CD4-positive, alpha-beta T cell treated with Interleukin-6 at 100 ng/mL for 8 hours (primary cell): ENCODE measurements around the gene HEATR9.
"Not testable (repeated sequence)": the region's sequence is repeated elsewhere in the genome, so short reads cannot be mapped to it uniquely, and the experiment has no call there.

Source experiments
- DNase-seq: peaks from one replicate; pipeline ENCODE4 v3.0.0-alpha.2; 2020; ENCODE audit warnings: mixed read lengths, low spot score

The HEATR9 gene, protein sequence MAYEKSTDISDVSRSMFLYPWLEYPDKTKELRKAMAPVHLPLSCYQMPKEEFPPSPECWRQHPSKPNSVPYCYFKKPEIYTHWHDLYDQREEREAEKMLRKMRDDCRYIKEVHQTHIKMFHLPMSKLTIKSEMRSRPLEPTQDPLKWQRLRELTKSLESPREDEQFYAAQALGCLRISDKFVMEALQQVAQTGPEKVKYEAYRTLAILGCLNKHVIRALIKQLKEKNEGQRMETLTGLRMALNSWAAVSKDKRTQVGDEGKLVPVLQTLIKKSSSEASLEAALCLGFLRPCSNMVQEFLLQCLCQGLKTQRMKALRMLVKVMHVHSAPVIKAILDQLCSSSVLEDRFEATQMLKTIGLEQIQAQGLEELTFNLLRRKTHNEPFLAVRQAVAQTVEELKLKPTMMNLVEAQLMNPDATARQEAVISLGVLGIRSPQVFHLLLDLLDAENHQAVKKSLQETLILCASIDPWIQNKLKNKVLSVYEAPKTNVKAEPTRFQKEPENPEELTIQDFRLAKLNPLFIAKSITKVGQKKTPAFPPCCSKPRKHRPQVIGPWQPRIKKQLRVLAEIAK

GRCh38 chr17:35868737-35869136 is at the start of gene HEATR9:
TSS of gene HEATR9 (minus strand) at chr17:35868891. CDS start at chr17:35868742, 149 bp downstream.
- no peak for DNase-seq

GRCh38 chr17:35917519-35918213 is 49.0 kb upstream of the HEATR9 start:
- no peak for DNase-seq

DNA sequence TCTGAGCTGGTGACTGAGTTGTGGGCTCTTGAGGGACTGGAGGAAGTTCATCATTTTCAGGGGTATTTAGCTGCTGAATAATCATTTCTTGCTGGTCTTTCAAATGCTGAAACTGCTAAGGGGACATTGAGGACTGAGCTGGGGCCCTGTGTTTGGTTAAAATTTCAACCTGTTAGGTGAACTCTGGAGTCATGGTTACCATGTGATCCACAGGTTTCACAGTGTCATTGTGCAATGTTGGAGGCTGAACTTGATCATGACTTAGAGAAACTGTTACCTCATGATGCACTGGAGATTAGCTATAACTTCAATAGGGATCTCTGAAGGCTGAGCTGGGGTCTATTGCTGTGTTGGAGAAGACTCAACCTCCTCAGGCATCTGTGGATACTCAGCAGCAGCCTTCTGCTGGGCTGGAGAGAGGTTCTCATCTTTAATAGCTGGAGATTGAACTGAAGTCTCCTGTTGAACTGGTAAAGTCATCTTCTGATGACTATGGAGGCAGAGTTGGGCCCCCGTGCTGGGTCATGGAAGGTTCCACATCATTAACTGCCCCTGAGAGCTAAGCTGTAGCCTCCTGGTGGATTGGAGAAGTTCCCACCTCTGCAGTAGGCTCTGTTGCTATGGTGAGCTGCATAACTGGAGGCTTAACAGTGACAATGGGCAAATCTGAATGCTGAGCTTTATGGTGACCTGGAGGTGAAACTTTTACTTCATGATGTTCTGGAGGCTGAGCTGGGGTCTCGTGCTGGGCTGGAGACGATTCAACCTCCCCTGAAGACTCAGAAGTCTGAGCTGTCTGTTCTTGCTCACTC is 46.7 kb upstream of the HEATR9 start:
- no peak for DNase-seq

- no peak for DNase-seq
Observed at GRCh38 chr17:35914354-35914753, 45.7 kb upstream of the HEATR9 start.

DNA sequence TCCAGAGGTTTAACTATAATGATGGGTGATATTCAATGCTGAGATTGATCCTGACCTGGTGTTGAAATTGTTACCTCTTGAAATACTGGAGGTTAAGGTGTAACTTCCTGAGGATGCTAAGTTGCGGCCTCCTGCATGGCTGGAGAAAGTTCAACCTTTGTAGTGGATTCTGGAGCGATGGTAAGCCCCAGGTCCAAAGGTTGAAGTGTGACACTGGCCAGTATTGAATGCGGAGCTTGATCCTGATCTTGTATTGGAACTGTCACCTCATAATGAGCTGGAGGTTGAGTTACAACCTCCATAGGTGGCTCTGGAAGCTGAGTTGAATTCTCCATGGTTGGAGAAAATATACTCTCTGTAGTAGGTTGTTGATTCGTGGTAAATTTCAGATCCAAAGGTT is 44.9 kb upstream of the HEATR9 start:
- no peak for DNase-seq

- no peak for DNase-seq
Observed at GRCh38 chr17:35912942-35913341, 44.3 kb upstream of the HEATR9 start.

GRCh38 chr17:35912339-35912912 is 43.7 kb upstream of the HEATR9 start:
- DNase-seq = no peak

DNA sequence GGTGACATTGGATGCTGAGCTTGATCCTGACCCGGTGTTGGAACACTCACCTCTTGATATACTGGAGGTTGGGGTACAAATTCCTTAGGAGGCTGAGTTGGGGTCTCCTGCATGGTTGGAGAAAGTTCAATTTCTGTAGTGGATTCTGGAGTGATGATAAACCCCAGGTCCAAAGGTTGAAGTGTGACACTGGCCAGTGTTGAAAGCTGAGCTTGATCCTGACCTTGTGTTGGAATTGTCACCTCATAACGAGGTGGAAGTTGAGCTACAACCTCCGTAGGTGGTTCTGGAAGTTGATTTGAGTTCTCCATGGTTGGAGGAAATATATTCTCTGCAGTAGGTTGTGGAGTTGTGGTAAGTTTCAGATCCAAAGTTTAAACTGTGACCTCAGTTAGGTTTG is 40.7 kb upstream of the HEATR9 start:
- DNase-seq = no peak

GRCh38 chr17:35907691-35908090 is 39.0 kb upstream of the HEATR9 start:
- DNase-seq = no peak

GRCh38 chr17:35906926-35907637 is 38.4 kb upstream of the HEATR9 start:
- DNase-seq = no peak

GRCh38 chr17:35906191-35906925 is 37.7 kb upstream of the HEATR9 start:
- DNase-seq = no peak

GRCh38 chr17:35903451-35903850 is 34.8 kb upstream of the HEATR9 start:
- no peak for DNase-seq

DNA sequence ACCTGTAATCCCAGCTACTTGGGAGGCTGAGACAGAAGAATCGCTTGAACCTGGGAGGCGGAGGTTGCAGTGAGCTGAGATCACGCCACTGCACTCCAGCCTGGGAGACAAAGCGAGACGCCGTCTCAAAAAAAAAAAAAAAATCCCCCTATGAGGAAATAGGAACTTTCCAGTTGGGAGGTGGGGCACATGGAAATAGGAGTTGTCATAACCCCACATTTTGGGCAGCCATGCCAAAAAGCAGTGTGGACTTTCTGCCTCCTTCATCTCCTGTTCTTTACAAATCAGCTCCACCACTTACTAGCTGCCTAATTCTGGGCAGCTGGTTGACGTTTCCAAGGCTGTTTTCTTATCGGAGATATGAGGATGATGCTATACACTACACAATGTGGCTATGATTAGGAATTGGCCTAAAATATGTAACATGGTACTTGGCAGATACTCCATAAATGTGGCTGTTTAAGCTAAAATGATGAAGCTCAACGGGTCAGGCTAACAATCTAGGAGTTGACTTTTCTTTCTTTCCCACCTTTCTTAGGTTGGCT is 33.0 kb upstream of the HEATR9 start:
- no peak for DNase-seq

- DNase-seq = peak; percentile 34
Observed at GRCh38 chr17:35900708-35901480, 32.2 kb upstream of the HEATR9 start.

DNA sequence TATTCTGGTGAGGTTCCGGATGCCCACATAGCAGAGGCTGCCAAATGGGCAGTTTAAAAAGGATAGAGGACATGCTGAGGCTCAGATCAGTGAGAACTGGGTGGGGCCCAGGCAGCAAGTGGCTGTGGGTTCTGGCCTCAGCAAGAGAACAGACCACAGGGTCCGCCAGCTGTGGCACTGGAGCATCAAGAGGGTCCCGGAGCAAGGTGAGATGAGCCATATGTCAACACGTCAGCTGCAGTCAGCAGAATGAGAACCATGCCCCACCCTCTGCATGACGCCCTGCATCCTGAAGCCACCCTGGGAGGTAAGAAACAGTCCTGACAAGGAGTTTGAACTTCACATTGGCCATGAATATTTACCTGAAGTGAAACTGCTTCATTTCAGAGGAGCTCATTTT is 31.6 kb upstream of the HEATR9 start:
- DNase-seq = no peak

DNA sequence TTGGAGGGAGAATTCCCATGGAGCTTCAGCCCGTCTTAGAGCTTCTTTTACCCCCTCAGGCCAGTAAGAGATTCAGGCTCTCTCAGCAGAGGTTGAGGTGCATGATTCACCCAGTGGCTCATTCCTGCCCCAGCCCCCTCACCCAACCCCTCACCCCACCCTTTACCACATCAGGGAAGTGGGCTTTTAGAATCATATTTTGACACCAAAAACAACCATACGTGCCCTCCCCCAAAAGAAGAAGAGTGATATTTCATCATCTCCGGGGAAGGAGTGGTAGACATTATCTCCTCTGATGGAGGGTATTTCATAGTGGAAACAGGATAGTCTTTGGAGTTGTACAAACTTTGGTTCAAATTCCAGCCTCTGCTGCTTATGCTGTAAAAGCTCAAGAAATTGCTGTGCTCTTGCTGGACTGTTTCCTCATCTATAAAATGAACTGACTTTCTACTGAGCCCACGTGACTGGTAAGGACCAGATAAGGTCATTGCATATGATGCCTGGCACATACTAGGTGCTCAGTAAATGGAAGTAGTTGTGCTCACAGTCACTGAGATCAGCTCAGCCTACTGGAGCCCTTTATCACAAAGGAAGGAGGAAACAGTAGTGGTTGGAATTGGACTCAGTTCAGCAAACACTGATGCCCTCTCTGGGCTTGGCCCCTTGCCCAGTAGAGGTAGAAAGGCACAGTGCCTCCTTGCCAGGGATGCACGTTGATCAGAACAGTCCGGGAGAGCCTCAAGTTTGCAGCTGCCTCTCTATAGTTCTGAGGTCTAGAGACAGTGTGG is 29.8 kb upstream of the HEATR9 start:
- DNase-seq = peak; percentile 59

DNA sequence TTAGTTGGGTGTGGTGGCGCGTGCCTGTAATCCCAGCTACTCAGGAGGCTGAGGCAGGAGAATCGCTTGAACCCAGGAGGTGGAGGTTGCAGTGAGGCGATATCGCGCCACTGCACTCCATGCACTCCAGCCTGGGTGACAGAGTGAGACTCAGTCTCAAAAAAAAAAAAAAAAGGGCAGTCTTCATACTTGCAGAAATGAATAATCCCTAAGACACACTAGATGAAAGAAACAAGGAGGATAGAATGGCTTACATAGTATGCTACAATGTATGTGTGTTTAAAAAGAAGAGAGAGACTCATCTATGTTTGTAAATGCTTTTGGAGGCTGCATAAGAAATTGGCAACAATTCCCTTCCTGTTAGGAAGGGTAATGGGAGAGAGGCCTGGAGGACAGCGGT is 29.1 kb upstream of the HEATR9 start:
- DNase-seq = not testable (repeated sequence)
